GM23338 (cell line): ENCODE data around the gene PCBP3. TPM values are rescaled to one million over a fixed set of nuclear protein-coding genes. Genes with fewer than 3 reads are reported as not detected.
A peak's percentile ranks its signal among the peaks of the same experiment; 100 is the strongest.

Experiments used
- ATAC-seq: fragments of 200-7000 bp; cut with Tn5 transposase; 3 replicates; pipeline ENCODE4 v1.9.1; 2020
- DNase-seq: peaks from one replicate; pipeline ENCODE4 v3.0.0-alpha.2; 2015; ENCODE audit warnings: low spot score
- H2AFZ ChIP-seq: fragments of 200-600 bp; sonication (generic); 2 replicates; pipeline ENCODE4 v1.8.0; 2016; ENCODE audit warnings: antibody characterized with exemption, mild to moderate bottlenecking, moderate library complexity
- H3F3A ChIP-seq: fragments of 200-600 bp; sonication (generic); replicated peaks from 2 replicates; pipeline ENCODE4 v1.8.0; 2017; ENCODE audit warnings: antibody characterized with exemption, mixed run types, low read depth
- H3K27ac ChIP-seq: fragments of 200-600 bp; sonication (generic); 2 replicates; pipeline ENCODE4 v1.6.1; 2016; ENCODE audit warnings: low read depth
- H3K27me3 ChIP-seq: fragments of 200-600 bp; sonication (generic); 2 replicates; pipeline ENCODE4 v1.8.0; 2016; ENCODE audit warnings: mild to moderate bottlenecking, mixed run types, moderate library complexity; ENCODE audit not compliant: insufficient read depth
- H3K36me3 ChIP-seq: fragments of 200-600 bp; sonication (generic); 2 replicates; pipeline ENCODE4 v1.8.0; 2016; ENCODE audit warnings: mild to moderate bottlenecking; ENCODE audit not compliant: insufficient read depth
- H3K4me1 ChIP-seq: fragments of 200-600 bp; sonication (generic); 2 replicates; pipeline ENCODE4 v1.8.0; 2016; ENCODE audit warnings: mild to moderate bottlenecking, moderate library complexity; ENCODE audit not compliant: insufficient read depth
- H3K4me2 ChIP-seq: fragments of 200-600 bp; sonication (generic); 2 replicates; pipeline ENCODE4 v1.7.1; 2017; ENCODE audit warnings: mixed run types
- H3K4me3 ChIP-seq: fragments of 200-600 bp; sonication (generic); 2 replicates; pipeline ENCODE4 v1.6.1; 2016; ENCODE audit warnings: mixed run types
- H3K79me2 ChIP-seq: fragments of 200-600 bp; sonication (generic); replicated peaks from 2 replicates; pipeline ENCODE4 v1.8.0; 2017; ENCODE audit warnings: mild to moderate bottlenecking; ENCODE audit not compliant: insufficient read depth
- H3K9me2 ChIP-seq: fragments of 200-600 bp; sonication (generic); 2 replicates; pipeline ENCODE4 v1.8.0; 2017; ENCODE audit not compliant: insufficient read depth
- H4K20me1 ChIP-seq: fragments of 200-600 bp; sonication (generic); replicated peaks from 2 replicates; pipeline ENCODE4 v1.8.0; 2017; ENCODE audit warnings: mild to moderate bottlenecking; ENCODE audit not compliant: insufficient read depth
- H3K27ac Mint-ChIP-seq: 2 replicates; pipeline ENCODE4 v1.8.0; 2020; ENCODE audit warnings: inconsistent platforms, mild to moderate bottlenecking, moderate library complexity, mixed read lengths
- H3K27me3 Mint-ChIP-seq: 3 replicates; pipeline ENCODE4 v1.8.0; 2022; ENCODE audit warnings: low read depth, mild to moderate bottlenecking, moderate library complexity, mixed read lengths, inconsistent platforms; ENCODE audit not compliant: insufficient read depth, poor library complexity
- H3K36me3 Mint-ChIP-seq: 3 replicates; pipeline ENCODE4 v1.8.0; 2021; ENCODE audit warnings: low read depth, mild to moderate bottlenecking, inconsistent platforms, moderate library complexity, mixed read lengths
- H3K4me1 Mint-ChIP-seq: 3 replicates; pipeline ENCODE4 v1.8.0; 2020; ENCODE audit warnings: mild to moderate bottlenecking, inconsistent platforms, mixed read lengths
- H3K4me3 Mint-ChIP-seq: 3 replicates; pipeline ENCODE4 v1.8.0; 2021; ENCODE audit warnings: moderate library complexity, mild to moderate bottlenecking, inconsistent platforms, mixed read lengths
- H3K9me3 Mint-ChIP-seq: 3 replicates; pipeline ENCODE4 v1.8.0; 2020; ENCODE audit warnings: moderate library complexity, mild to moderate bottlenecking, inconsistent platforms, mixed read lengths
- ETS1 ChIP-seq: IDR thresholded peaks from 2 replicates; pipeline ENCODE4 v1.6.1; 2016; ENCODE audit warnings: antibody characterized with exemption
- EZH2 ChIP-seq: fragments of 200-600 bp; sonication (generic); IDR thresholded peaks from one replicate; pipeline ENCODE4 v1.8.0; 2017; ENCODE audit warnings: antibody characterized with exemption, mild to moderate bottlenecking, low read depth; ENCODE audit not compliant: unreplicated experiment
- EZH2phosphoT487 ChIP-seq: fragments of 200-600 bp; sonication (generic); IDR thresholded peaks from one replicate; pipeline ENCODE4 v1.8.1; 2018; ENCODE audit warnings: antibody characterized with exemption; ENCODE audit not compliant: unreplicated experiment
- ZNF331 ChIP-seq: fragments of 250-450 bp; sonication (Bioruptor Pico); IDR thresholded peaks from 2 replicates; pipeline ENCODE4 v1.5.0; 2020; ENCODE audit warnings: low read depth, mild to moderate bottlenecking, moderate library complexity
- ZNF462 ChIP-seq: fragments of 250-450 bp; sonication (Bioruptor Pico); IDR thresholded peaks from 2 replicates; pipeline ENCODE4 v1.5.0; 2020; ENCODE audit warnings: mild to moderate bottlenecking, moderate library complexity
- polyA plus RNA-seq: library from polyadenylated mRNA; unstranded; fragments of >200 nt; fragmentation: Nextera tagmentation; extraction: Ambion mirVana; gene quantifications from 2 replicates; pipeline ENCODE4 v1.2.1, GENCODE V29; 2016
- total RNA-seq: library from RNA; depleted of rRNA; stranded (reverse); fragments of >200 nt; shearing (Covaris generic); gene quantifications from 2 replicates; pipeline ENCODE4 v1.2.3, GENCODE V29; 2014

The PCBP3 gene
- total and polyA plus RNA-seq, 2 experiments from 2014 or later = 7.1 to 9.1 TPM

DNA sequence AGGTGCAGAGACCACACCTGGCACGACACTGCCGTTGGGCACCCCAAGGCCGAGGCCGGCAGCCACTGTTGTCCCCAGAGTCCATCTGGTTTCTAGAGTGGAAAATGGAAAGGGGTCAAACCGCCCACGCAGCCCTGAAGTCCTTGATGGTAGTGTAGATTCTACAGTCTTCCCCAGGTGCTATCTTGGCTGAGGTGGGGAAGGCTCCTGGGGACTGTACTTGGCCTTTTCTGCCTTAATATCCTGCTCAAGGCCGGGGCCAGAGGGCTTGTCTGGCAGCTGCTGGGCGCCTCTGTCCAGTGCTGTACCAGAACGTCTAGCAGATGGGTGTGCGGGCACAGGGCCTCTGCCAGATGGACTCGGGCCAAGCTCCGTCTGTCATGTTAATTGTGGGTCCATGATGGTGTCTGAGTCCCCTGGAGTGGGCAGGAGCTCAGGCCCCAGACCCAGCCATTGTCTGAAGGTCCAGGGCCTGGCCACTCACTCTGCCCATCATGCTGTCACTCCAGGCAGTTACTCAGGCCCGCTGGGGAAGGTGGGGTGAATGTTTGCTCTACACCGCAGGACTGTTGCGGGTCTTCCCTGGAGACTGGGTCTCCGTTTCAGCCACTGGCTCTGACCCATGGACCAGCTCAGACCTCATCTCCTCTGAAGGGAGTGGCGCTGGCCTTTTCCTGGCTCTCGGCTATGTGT is 176.1 kb downstream of the PCBP3 start (continued):
- TF ChIP-seq ZNF462 (CRISPR knock-in tag) (no peak), ZNF331 (CRISPR knock-in tag) (no peak), EZH2 (no peak), ETS1 (no peak), EZH2phosphoT487 (no peak)

GRCh38 chr21:45820171-45821091 is 176.9 kb downstream of the PCBP3 start:
- Mint-ChIP-seq H3K36me3 (no peaks in the 10 kb centered on the region), H3K27me3 (peaks cover 7% of the 10 kb centered on the region), H3K4me1 (peaks cover 29% of the 10 kb centered on the region), H3K9me3 (no peaks in the 10 kb centered on the region), H3K4me3 (no peak overlapping the region), H3K27ac (no peak overlapping the region; the same call in 1 of the 2 replicates)
- Histone ChIP-seq H3K27me3 (no peaks in the 10 kb centered on the region), H3K27ac (no peak overlapping the region), H4K20me1 (no peaks in the 10 kb centered on the region), H3K4me1 (peaks cover 4% of the 10 kb centered on the region), H3K79me2 (no peaks in the 10 kb centered on the region), H3K4me3 (no peak overlapping the region), H3K9me2 (no peaks in the 10 kb centered on the region), H3K4me2 (no peak overlapping the region), H3F3A (no peaks in the 10 kb centered on the region), H3K36me3 (no peaks in the 10 kb centered on the region), H2AFZ (peak overlapping the region; percentile 23; the same call in 1 of the 2 replicates)
- ATAC-seq (peak; percentile 85), DNase-seq (peak; percentile 96)
- no peak for TF ChIP-seq ZNF462 (CRISPR knock-in tag)
